ENCODE data around the gene ERVMER34-1. TPM values are rescaled to one million over a fixed set of nuclear protein-coding genes. Genes with fewer than 3 reads are reported as not detected.
A peak's percentile ranks its signal among the peaks of the same experiment; 100 is the strongest.

Gene ERVMER34-1
- total RNA-seq, 1 experiment from 2014 or later: 0.32 TPM

DNA sequence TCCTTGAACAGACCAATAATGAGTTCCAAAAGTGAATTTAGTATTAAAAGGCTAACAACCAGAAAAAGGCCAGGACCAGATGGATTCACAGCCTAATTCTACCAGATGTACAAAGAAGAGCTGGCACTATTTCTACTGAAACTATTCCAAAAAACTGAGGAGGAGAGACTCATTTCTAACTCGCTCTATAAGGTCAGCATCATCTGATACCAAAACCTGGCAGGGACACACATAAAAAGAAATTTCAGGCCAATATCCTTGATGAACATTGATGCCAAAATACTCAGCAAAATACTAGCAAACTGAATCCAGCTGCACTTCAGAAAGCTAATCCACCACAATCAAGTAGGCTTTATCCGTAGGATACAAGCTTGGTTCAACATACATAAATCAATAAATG lies 56.3 kb downstream of the ERVMER34-1 start:
- TF ChIP-seq EZH2 (IDR thresholded peaks at IDR 0.05; ENCODE audit: borderline replicate concordance, low read depth, low read length, poor library complexity, severe bottlenecking): no peak
- ChIA-PET CTCF (no interaction called here), POLR2A (ENCODE audit: low non-redundant PET) (no interaction called here)
- no TSS peak for BruUV-seq (replicated peaks)
- Histone ChIP-seq H3K36me3 (ENCODE audit: insufficient read depth, low read length, poor library complexity, severe bottlenecking) (no peaks in the 10 kb centered on the region), H3K4me1 (ENCODE audit: insufficient read depth, low read length, poor library complexity, severe bottlenecking) (no peaks in the 10 kb centered on the region), H3K9me3 (ENCODE audit: low read depth, low read length, poor library complexity, severe bottlenecking) (no peaks in the 10 kb centered on the region), H3K27me3 (replicated peaks; ENCODE audit: insufficient read depth, low read depth, low read length, poor library complexity) (no peaks in the 10 kb centered on the region), H3K27ac (ENCODE audit: low read depth, low read length, poor library complexity, severe bottlenecking) (no peak overlapping the region), H3K4me3 (ENCODE audit: low read depth, low read length, poor library complexity, severe bottlenecking) (no peak overlapping the region)
- intact Hi-C loops (cut with micrococcal nuclease; ENCODE audit: unreplicated experiment): no loop called here
- DNase-seq (ENCODE audit: low spot score): no peak

- Histone ChIP-seq H3K27me3 (replicated peaks; ENCODE audit: insufficient read depth, low read depth, low read length, poor library complexity) (no peaks in the 10 kb centered on the region), H3K9me3 (ENCODE audit: low read depth, low read length, poor library complexity, severe bottlenecking) (no peaks in the 10 kb centered on the region), H3K27ac (ENCODE audit: low read depth, low read length, poor library complexity, severe bottlenecking) (no peak overlapping the region), H3K36me3 (ENCODE audit: insufficient read depth, low read length, poor library complexity, severe bottlenecking) (no peaks in the 10 kb centered on the region), H3K4me3 (ENCODE audit: low read depth, low read length, poor library complexity, severe bottlenecking) (no peak overlapping the region), H3K4me1 (ENCODE audit: insufficient read depth, low read length, poor library complexity, severe bottlenecking) (no peaks in the 10 kb centered on the region)
- DNase-seq (ENCODE audit: low spot score): no peak
- ChIA-PET CTCF (no interaction called here), POLR2A (ENCODE audit: low non-redundant PET) (no interaction called here)
- intact Hi-C loops (cut with micrococcal nuclease; ENCODE audit: unreplicated experiment): no loop called here
- BruUV-seq (replicated peaks): no TSS peak
- TF ChIP-seq EZH2 (IDR thresholded peaks at IDR 0.05; ENCODE audit: borderline replicate concordance, low read depth, low read length, poor library complexity, severe bottlenecking): no peak
- no peak for TF ChIP-seq CTCF (conservative IDR thresholded peaks at IDR 0.05; ENCODE audit: low read depth, low read length)
Observed at GRCh38 chr4:52693492-52693891, 57.7 kb downstream of the ERVMER34-1 start.

Small RNA genes within 50 kb of the gene (microRNA-seq; reads per million reads assigned to microRNA genes)
- gene MIR4449: 19.1 reads per million, percentile 42 among the genes with 10 or more reads in this experiment

Other genes starting within 250 kb of the ERVMER34-1 start
- gene USP46, start 92.1 kb downstream of the ERVMER34-1 start, total RNA-seq (2021): 16.5 and 18.4 TPM in 2 replicates
- 0.67 and 0.90 TPM in 2 replicates for gene RASL11B, start 110.9 kb upstream of the ERVMER34-1 start, total RNA-seq (2021)